Astrocyte of the cerebellum (primary cell): ENCODE results near the gene C1orf159.

Experiments used
- DNase-seq: peaks from one replicate; pipeline ENCODE4 v3.0.0-alpha.2; 2011; ENCODE audit warnings: low read depth
- H3K4me3 ChIP-seq: 2 replicates; pipeline ENCODE4 v1.5.1; 2011; ENCODE audit warnings: mild to moderate bottlenecking, low read depth, low read length, moderate library complexity
- in situ Hi-C: cut with HindIII; loops from 2 replicates; pipeline ENCODE4 v1.10.0; 2017; ENCODE audit warnings: low sequenced_read_pairs
- TF ChIP-seq, protein P1 (sequence below): IDR thresholded peaks from 2 replicates; pipeline ENCODE4 v1.5.1; 2012; ENCODE audit warnings: low read length, low read depth, moderate library complexity, mild to moderate bottlenecking; ENCODE audit errors: missing control alignments

Gene C1orf159

DNA sequence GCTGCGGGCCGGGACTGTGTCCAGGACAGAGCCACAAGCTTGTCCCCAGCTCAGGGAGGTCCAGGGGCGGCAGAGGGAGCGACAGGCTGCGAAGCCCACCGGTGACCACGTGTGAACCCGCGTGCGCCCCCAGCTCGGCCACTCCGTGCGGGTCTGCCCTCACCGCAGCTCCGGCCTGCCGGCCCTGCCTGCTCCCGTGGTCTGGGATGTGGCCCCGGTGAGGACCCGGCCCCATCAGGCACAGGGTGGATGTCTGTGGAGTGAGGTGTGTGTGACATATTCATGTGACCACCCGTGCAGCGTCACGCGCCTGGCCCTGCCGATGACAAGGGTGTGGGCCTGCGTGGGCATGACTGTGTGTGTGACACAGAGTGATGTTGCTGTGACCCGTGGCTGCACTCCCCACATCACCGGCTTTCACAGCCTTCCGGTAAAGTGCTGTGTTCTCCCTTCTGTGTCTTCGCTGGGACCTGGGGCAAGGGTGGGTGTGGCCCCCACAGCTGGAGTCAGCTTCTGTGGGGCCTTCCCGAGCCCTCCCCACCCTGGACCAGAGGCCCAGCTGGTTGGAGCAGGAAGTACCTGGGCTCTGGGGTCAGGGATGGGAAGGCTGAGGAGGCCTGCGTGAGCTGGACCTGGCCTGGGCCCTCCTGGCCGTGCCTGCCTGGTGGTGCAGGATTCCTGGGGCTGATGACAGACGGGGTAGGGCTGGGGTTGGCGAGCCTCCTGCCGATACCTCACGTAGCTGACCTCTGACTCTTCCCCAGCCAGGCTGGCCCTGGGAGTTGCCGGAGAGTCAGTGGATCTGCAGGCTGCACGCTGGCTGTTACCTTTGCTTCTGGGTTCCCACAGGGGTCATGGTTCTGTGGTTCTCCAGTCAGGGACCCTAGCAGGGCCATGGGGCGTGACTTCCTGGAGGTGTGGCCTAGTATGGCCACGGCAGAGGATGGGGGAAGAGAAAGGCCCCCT is 45.9 kb downstream of the C1orf159 start:
- DNase-seq = no peak
- H3K4me3 ChIP-seq = peak overlapping the region; percentile 55
- in situ Hi-C loops = no loop called here
- TF ChIP-seq, protein P1, sequence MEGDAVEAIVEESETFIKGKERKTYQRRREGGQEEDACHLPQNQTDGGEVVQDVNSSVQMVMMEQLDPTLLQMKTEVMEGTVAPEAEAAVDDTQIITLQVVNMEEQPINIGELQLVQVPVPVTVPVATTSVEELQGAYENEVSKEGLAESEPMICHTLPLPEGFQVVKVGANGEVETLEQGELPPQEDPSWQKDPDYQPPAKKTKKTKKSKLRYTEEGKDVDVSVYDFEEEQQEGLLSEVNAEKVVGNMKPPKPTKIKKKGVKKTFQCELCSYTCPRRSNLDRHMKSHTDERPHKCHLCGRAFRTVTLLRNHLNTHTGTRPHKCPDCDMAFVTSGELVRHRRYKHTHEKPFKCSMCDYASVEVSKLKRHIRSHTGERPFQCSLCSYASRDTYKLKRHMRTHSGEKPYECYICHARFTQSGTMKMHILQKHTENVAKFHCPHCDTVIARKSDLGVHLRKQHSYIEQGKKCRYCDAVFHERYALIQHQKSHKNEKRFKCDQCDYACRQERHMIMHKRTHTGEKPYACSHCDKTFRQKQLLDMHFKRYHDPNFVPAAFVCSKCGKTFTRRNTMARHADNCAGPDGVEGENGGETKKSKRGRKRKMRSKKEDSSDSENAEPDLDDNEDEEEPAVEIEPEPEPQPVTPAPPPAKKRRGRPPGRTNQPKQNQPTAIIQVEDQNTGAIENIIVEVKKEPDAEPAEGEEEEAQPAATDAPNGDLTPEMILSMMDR = no peak

DNA sequence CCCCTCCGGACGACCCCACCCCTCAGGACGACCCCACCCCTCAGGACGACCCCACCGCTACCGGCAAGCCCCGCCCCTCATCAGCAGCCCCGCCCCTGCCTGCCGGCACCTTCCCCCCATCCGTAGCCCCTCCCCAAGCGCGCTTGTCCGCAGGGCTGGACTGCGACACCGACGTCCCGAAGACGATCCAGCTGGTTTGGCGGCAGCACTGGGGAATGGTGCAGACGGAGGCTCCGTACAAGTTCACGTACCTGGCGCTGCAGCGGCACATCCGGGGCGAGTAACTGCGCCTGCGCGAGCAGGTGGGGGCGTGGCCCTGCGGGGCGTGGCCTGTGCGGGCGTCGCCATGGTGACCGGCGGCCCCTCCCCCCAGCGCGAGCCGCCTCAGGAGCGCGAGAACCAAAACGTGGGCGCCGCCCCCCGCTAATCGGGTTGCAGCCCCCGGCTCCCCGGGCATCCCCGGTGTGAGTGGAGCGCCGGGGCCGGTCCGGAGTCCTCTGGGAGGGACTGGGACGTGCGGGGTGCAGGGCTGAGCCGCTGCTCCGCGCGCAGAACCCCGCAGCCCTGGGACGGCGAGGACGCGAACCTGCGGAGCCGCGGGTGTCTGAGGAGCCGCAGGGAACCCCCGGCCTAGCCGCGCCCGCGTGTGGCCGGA is 46.7 kb downstream of the C1orf159 start:
- no peak for DNase-seq
- in situ Hi-C loops = no loop called here
- H3K4me3 ChIP-seq = peak overlapping the region; percentile 55
- TF ChIP-seq, protein P1 = no peak

DNA sequence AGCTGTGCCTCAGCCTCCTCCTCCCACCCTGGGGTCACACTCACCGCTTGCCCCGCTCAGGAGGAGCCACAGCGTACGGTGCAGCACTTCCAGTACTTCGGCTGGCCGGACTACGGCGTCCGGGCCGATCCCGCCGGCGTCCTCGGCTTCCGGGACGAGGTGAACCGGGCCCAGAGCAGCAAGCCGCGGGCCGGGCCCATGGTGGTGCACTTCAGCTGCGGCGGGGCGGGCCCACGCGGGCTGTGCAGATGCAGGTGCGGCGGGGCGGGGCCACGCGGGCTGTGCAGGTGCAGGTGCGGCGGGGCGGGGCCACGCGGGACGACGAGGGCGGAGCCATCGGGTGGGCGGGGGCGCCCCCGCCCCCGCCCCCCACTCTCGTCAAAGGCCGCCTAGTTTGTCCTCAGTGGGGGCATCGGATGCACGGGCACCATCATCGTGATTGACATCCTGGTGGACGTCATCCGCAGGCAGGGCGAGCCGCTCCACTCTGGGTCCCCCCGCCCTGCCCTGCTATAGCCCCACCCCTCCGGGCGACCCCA is 47.3 kb downstream of the C1orf159 start:
- TF ChIP-seq, protein P1 = no peak
- peak overlapping the region; percentile 55 for H3K4me3 ChIP-seq
- no peak for DNase-seq
- in situ Hi-C loops = no loop called here

DNA sequence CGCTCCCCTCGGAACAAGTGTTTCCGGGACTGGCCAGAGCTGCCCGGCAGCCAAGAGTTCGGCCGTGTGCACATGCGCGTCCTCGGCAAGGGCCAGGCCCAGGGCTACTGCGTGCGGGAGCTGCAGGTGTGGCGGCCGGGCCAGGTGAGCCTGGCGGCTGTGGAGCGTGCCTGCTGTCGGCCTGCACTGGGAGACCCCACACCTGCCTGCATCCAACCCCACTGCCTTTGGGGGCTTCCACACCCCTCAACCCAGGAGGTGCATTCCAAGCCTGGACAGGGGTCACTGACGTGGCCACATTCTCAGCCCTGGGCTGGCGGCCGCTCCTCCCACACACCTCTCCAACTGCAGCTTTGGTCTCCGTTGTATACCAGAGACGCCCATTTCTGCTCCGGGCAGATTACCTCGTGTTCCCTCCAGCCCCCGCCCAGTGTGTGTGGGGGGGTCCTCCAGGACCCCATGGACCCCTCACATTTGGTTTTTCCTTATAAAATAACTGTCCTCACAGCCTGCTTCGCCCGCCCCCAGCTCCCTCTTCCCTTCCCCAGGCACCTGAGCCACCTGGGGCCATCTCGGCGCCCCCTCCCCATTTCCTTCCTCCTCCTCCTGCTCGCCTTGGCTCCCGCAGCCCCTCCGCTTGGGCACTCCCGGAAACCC is 47.9 kb downstream of the C1orf159 start:
- in situ Hi-C loops = no loop called here
- DNase-seq = no peak
- peak overlapping the region; percentile 55 for H3K4me3 ChIP-seq
- TF ChIP-seq, protein P1 = no peak

DNA sequence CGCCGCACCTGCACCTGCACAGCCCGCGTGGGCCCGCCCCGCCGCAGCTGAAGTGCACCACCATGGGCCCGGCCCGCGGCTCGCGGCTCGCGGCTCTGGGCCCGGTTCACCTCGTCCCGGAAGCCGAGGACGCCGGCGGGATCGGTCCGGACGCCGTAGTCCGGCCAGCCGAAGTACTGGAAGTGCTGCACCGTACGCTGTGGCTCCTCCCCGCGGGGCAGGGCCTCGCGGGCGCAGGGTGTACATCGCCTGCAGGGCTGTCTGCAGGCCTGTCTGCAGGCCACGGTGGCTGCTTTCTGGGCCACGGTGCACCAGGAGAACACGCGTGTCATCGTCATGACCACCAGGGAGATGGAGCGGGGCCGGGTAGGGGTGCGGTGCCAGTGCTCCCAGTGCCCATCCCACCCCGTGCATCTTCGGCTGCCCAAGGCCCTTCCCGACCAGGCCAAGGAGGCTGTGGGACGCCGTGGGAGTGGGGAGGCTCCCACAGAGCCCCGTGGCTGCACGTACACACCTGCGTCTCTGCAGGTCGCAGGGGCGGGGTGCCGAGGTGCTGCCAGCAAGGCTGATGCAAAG is 48.5 kb downstream of the C1orf159 start:
- no peak for DNase-seq
- in situ Hi-C loops = no loop called here
- no peak overlapping the region for H3K4me3 ChIP-seq
- TF ChIP-seq, protein P1 = no peak
